ENCODE measurements around the gene CRABP2.

Gene CRABP2

DNA sequence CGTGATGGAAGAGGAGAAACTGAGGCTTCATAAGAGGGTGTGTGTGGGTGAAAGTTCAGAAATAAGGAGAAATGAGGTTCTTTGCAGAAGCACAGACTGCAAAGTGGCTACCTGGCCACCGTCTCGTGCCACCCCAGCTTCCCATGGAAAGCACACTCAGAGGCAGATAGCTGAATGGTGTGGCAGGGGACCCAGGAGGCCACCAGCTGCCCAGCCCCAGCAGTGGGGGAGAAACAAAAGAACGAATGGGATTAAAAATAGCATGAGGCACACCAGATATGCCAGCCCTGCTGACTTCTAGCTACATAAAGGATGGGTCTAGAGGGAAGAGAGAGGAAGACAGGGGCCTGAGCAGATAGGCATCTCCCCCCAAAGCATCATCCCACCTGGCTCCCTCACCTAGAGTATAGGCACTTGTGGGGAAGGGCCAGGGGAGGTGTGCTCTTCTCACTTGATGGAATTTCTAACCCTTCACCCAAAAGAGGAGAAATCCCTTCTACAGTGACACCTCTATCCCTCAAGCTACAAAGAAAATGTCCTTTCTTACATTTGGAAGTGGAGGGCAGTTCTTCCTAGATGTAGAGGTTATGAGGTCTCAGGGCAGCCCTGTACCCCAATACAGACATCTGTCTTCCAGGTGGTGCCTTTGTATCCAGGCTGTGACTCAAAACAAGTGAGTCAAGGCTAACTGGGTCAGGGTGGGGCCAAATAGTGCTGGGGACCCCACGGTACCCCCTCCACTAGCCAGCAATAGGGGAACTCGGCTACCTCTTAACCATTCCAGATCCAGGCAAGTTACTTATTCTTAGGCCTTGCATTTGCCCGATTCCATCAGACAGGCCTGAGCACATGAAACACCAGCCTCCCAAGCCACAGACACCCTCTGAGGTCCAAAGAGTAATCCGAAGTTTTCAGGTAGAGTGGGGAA lies 42.6 kb upstream of the CRABP2 start:
- H4K20me1 ChIP-seq (ENCODE audit: insufficient read depth, low read length), result peaks cover 56% of the 10 kb centered on the region
- peak overlapping the region; percentile 93 for H3K27ac ChIP-seq (ENCODE audit: low read length)
- peak overlapping the region; percentile 97 for H3K9ac ChIP-seq (ENCODE audit: low read depth, low read length)
- H3K9me3 ChIP-seq (ENCODE audit: insufficient read depth, low read length, severe bottlenecking), result no peaks in the 10 kb centered on the region
- no peaks in the 10 kb centered on the region for H3K27me3 ChIP-seq (ENCODE audit: insufficient read depth, low read length, poor library complexity)
- no peak for ATAC-seq (ENCODE audit: insufficient read depth, low read depth)
- peak overlapping the region in 1 of 2 experiments; percentile 89; a peak in 3 of 4 replicates for H3K4me3 ChIP-seq (ENCODE audit: low read depth in 1 of 2, low read length in 2 of 2)
- H3K36me3 ChIP-seq (ENCODE audit: insufficient read depth, low read length), result peaks cover 61% of the 10 kb centered on the region
- peak overlapping the region; percentile 92 for H3K4me2 ChIP-seq (ENCODE audit: insufficient read depth, low read length)
- TF ChIP-seq, protein P1, sequence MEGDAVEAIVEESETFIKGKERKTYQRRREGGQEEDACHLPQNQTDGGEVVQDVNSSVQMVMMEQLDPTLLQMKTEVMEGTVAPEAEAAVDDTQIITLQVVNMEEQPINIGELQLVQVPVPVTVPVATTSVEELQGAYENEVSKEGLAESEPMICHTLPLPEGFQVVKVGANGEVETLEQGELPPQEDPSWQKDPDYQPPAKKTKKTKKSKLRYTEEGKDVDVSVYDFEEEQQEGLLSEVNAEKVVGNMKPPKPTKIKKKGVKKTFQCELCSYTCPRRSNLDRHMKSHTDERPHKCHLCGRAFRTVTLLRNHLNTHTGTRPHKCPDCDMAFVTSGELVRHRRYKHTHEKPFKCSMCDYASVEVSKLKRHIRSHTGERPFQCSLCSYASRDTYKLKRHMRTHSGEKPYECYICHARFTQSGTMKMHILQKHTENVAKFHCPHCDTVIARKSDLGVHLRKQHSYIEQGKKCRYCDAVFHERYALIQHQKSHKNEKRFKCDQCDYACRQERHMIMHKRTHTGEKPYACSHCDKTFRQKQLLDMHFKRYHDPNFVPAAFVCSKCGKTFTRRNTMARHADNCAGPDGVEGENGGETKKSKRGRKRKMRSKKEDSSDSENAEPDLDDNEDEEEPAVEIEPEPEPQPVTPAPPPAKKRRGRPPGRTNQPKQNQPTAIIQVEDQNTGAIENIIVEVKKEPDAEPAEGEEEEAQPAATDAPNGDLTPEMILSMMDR (IDR thresholded peaks at IDR 0.05; ENCODE audit: borderline replicate concordance, extremely low read depth, low read length, poor library complexity, severe bottlenecking), result no peak
- no peak for TF ChIP-seq EZH2 (IDR thresholded peaks at IDR 0.05; ENCODE audit: borderline replicate concordance, low read depth, low read length, severe bottlenecking)
- no peak overlapping the region for H2AFZ ChIP-seq (ENCODE audit: low read depth, low read length)
- H3K4me1 ChIP-seq (ENCODE audit: insufficient read depth, low read length), result peaks cover 62% of the 10 kb centered on the region
- no peak for DNase-seq
- H3K79me2 ChIP-seq (ENCODE audit: insufficient read depth, low read length), result peaks cover 89% of the 10 kb centered on the region

GRCh38 chr1:156746728-156747631 lies 41.6 kb upstream of the CRABP2 start:
- peak overlapping the region; percentile 97 for H3K9ac ChIP-seq (ENCODE audit: low read depth, low read length)
- no peak overlapping the region for H2AFZ ChIP-seq (ENCODE audit: low read depth, low read length)
- peak overlapping the region; percentile 92 for H3K4me2 ChIP-seq (ENCODE audit: insufficient read depth, low read length)
- DNase-seq (peak; percentile 79), ATAC-seq (ENCODE audit: insufficient read depth, low read depth) (peak; percentile 42)
- TF ChIP-seq, protein P1 (IDR thresholded peaks at IDR 0.05; ENCODE audit: borderline replicate concordance, extremely low read depth, low read length, poor library complexity, severe bottlenecking), result no peak
- no peak for TF ChIP-seq EZH2 (IDR thresholded peaks at IDR 0.05; ENCODE audit: borderline replicate concordance, low read depth, low read length, severe bottlenecking)
- H3K27me3 ChIP-seq (ENCODE audit: insufficient read depth, low read length, poor library complexity), result no peaks in the 10 kb centered on the region
- peaks cover 79% of the 10 kb centered on the region for H3K79me2 ChIP-seq (ENCODE audit: insufficient read depth, low read length)
- H3K9me3 ChIP-seq (ENCODE audit: insufficient read depth, low read length, severe bottlenecking), result no peaks in the 10 kb centered on the region
- H3K36me3 ChIP-seq (ENCODE audit: insufficient read depth, low read length), result peaks cover 67% of the 10 kb centered on the region
- peaks cover 56% of the 10 kb centered on the region for H4K20me1 ChIP-seq (ENCODE audit: insufficient read depth, low read length)
- H3K4me1 ChIP-seq (ENCODE audit: insufficient read depth, low read length), result peaks cover 58% of the 10 kb centered on the region
- peak overlapping the region in 1 of 2 experiments; percentile 89; a peak in 2 of 4 replicates for H3K4me3 ChIP-seq (ENCODE audit: low read depth in 1 of 2, low read length in 2 of 2)
- peak overlapping the region; percentile 93 for H3K27ac ChIP-seq (ENCODE audit: low read length)

GRCh38 chr1:156746406-156746727 lies 41.0 kb upstream of the CRABP2 start:
- peaks cover 75% of the 10 kb centered on the region for H3K79me2 ChIP-seq (ENCODE audit: insufficient read depth, low read length)
- no peak overlapping the region for H2AFZ ChIP-seq (ENCODE audit: low read depth, low read length)
- H3K27me3 ChIP-seq (ENCODE audit: insufficient read depth, low read length, poor library complexity), result no peaks in the 10 kb centered on the region
- peaks cover 73% of the 10 kb centered on the region for H3K36me3 ChIP-seq (ENCODE audit: insufficient read depth, low read length)
- DNase-seq (no peak), ATAC-seq (ENCODE audit: insufficient read depth, low read depth) (no peak)
- no peaks in the 10 kb centered on the region for H3K9me3 ChIP-seq (ENCODE audit: insufficient read depth, low read length, severe bottlenecking)
- no peak overlapping the region for H3K4me3 ChIP-seq (ENCODE audit: low read depth in 1 of 2, low read length in 2 of 2)
- H3K27ac ChIP-seq (ENCODE audit: low read length), result no peak overlapping the region
- H4K20me1 ChIP-seq (ENCODE audit: insufficient read depth, low read length), result peaks cover 56% of the 10 kb centered on the region
- H3K4me2 ChIP-seq (ENCODE audit: insufficient read depth, low read length), result peak overlapping the region; percentile 34; the same call in 1 of the 2 replicates
- H3K9ac ChIP-seq (ENCODE audit: low read depth, low read length), result no peak overlapping the region
- TF ChIP-seq, protein P1 (IDR thresholded peaks at IDR 0.05; ENCODE audit: borderline replicate concordance, extremely low read depth, low read length, poor library complexity, severe bottlenecking), result no peak
- TF ChIP-seq EZH2 (IDR thresholded peaks at IDR 0.05; ENCODE audit: borderline replicate concordance, low read depth, low read length, severe bottlenecking), result no peak
- H3K4me1 ChIP-seq (ENCODE audit: insufficient read depth, low read length), result peaks cover 64% of the 10 kb centered on the region
